NB4 (cell line): ENCODE results near the gene ACOXL.

Experiments used
- POLR2A ChIP-seq: IDR thresholded peaks from 2 replicates; pipeline ENCODE4 v1.6.1; 2011; ENCODE audit warnings: mild to moderate bottlenecking; ENCODE audit not compliant: insufficient read length; ENCODE audit errors: extremely low read depth
- TF ChIP-seq, protein P1 (sequence below): IDR thresholded peaks from one replicate; pipeline ENCODE4 v1.5.1; 2012; ENCODE audit warnings: low read depth, low read length
- TF ChIP-seq, protein P2 (sequence below): IDR thresholded peaks from 2 replicates; pipeline ENCODE4 v1.6.1; 2011; ENCODE audit warnings: low read depth, low read length

DNA sequence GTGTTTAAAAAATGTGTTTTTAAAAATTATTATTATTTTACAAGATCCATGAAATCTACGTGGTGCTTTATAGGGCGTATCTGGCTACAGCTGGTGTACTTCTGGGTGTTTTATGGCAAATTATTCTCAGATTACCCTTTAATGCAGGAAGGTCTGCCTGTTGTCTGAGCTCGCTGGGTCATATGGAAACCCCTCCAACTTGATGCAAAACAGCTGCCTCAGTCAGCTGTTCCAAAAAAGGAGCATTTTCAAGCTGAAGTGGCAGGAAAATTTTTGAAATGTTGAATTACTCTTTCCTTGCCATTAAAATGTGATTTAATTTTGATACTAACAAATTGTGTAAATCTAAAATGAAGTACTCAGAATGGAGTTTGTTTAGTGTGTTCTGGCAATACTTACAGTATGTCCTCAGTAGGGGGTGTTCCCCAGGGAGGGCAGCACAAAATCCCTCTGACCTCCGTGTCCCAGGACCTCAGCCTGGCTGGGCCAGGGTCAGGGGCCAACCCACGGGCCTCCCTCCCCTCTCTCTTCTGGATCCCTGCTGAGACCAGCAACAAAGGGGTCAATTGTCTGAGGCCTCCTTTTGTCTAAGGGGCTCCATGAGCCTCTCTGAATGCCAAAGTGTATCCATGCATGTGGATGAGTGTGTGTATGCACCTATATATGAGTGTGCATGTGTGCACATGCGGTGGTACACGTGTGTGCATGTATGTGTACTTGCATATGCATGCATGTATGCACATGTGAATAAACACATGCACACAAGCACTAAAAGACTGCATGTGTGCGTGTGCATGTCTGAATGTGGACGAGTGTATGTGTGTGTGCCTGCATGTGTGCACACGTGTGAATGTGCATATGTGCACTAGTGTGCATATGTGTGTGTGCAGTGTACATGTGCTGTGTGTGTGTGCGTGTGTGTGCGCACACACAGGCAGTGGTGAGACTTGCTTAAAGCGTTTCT lies 105.4 kb downstream of the ACOXL start:
- TF ChIP-seq, protein P1, sequence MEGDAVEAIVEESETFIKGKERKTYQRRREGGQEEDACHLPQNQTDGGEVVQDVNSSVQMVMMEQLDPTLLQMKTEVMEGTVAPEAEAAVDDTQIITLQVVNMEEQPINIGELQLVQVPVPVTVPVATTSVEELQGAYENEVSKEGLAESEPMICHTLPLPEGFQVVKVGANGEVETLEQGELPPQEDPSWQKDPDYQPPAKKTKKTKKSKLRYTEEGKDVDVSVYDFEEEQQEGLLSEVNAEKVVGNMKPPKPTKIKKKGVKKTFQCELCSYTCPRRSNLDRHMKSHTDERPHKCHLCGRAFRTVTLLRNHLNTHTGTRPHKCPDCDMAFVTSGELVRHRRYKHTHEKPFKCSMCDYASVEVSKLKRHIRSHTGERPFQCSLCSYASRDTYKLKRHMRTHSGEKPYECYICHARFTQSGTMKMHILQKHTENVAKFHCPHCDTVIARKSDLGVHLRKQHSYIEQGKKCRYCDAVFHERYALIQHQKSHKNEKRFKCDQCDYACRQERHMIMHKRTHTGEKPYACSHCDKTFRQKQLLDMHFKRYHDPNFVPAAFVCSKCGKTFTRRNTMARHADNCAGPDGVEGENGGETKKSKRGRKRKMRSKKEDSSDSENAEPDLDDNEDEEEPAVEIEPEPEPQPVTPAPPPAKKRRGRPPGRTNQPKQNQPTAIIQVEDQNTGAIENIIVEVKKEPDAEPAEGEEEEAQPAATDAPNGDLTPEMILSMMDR: no peak
- TF ChIP-seq POLR2A: no peak
- TF ChIP-seq, protein P2, sequence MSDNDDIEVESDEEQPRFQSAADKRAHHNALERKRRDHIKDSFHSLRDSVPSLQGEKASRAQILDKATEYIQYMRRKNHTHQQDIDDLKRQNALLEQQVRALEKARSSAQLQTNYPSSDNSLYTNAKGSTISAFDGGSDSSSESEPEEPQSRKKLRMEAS: no peak
